ENCODE data around the gene BNC2.

BNC2 gene

DNA sequence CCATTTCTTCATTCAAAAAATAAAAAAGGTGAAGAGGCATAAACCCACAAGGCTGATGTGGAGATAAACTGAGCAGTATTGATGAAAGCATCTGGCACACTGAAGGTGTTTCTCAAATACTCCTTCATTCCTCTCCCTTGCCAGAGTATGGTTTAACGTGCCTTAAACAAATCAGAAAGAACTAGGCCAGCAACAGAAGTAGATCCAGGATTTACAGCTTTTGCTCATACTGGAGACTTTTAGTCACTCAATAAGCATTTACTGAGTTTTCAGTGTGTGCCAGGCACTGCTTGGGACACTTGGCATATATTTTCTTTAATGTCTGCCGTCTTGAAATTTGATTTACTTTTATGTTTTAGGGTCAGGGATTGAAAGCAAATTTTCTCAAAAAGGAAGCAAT is 53.0 kb downstream of the BNC2 start:
- H3K9ac ChIP-seq (ENCODE audit: low read length): no peak overlapping the region
- H4K20me1 ChIP-seq (ENCODE audit: insufficient read depth, low read length): no peaks in the 10 kb centered on the region
- DNase-seq: no peak
- no peaks in the 10 kb centered on the region for H3K36me3 ChIP-seq (replicated peaks; ENCODE audit: insufficient read depth, low read length)
- H3K9me3 ChIP-seq (replicated peaks; ENCODE audit: insufficient read depth, low read length): no peaks in the 10 kb centered on the region
- H3K4me2 ChIP-seq (ENCODE audit: low read depth, low read length): no peak overlapping the region
- H3K27ac ChIP-seq (ENCODE audit: low read length): no peak overlapping the region
- no peaks in the 10 kb centered on the region for H3K9me2 ChIP-seq (replicated peaks; ENCODE audit: insufficient read depth, low read length)
- no peak for TF ChIP-seq EZH2phosphoT487 (IDR thresholded peaks at IDR 0.05; ENCODE audit: low read length)
- no peak for TF ChIP-seq EZH2 (optimal IDR thresholded peaks at IDR 0.05; ENCODE audit: low read depth, low read length)
- TF ChIP-seq, protein P1, sequence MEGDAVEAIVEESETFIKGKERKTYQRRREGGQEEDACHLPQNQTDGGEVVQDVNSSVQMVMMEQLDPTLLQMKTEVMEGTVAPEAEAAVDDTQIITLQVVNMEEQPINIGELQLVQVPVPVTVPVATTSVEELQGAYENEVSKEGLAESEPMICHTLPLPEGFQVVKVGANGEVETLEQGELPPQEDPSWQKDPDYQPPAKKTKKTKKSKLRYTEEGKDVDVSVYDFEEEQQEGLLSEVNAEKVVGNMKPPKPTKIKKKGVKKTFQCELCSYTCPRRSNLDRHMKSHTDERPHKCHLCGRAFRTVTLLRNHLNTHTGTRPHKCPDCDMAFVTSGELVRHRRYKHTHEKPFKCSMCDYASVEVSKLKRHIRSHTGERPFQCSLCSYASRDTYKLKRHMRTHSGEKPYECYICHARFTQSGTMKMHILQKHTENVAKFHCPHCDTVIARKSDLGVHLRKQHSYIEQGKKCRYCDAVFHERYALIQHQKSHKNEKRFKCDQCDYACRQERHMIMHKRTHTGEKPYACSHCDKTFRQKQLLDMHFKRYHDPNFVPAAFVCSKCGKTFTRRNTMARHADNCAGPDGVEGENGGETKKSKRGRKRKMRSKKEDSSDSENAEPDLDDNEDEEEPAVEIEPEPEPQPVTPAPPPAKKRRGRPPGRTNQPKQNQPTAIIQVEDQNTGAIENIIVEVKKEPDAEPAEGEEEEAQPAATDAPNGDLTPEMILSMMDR (IDR thresholded peaks at IDR 0.05; ENCODE audit: low read length): no peak
- H3F3A ChIP-seq (ENCODE audit: insufficient read depth, low read length): no peaks in the 10 kb centered on the region
- no peak overlapping the region for H2AFZ ChIP-seq (ENCODE audit: low read length)
- H3K4me3 ChIP-seq (ENCODE audit: low read length): no peak overlapping the region
- no peaks in the 10 kb centered on the region for H3K27me3 ChIP-seq (replicated peaks; ENCODE audit: insufficient read depth, low read length)
- H3K79me2 ChIP-seq (ENCODE audit: low read length): no peaks in the 10 kb centered on the region
- H3K4me1 ChIP-seq (ENCODE audit: low read length): no peaks in the 10 kb centered on the region

GRCh38 chr9:16817002-16817401 is 53.5 kb downstream of the BNC2 start:
- no peak for DNase-seq
- H2AFZ ChIP-seq (ENCODE audit: low read length): no peak overlapping the region
- no peak overlapping the region for H3K9ac ChIP-seq (ENCODE audit: low read length)
- no peak overlapping the region for H3K4me2 ChIP-seq (ENCODE audit: low read depth, low read length)
- no peaks in the 10 kb centered on the region for H3K79me2 ChIP-seq (ENCODE audit: low read length)
- H3K27me3 ChIP-seq (replicated peaks; ENCODE audit: insufficient read depth, low read length): no peaks in the 10 kb centered on the region
- TF ChIP-seq EZH2phosphoT487 (IDR thresholded peaks at IDR 0.05; ENCODE audit: low read length): no peak
- TF ChIP-seq, protein P1 (IDR thresholded peaks at IDR 0.05; ENCODE audit: low read length): no peak
- no peak for TF ChIP-seq EZH2 (optimal IDR thresholded peaks at IDR 0.05; ENCODE audit: low read depth, low read length)
- H3K4me3 ChIP-seq (ENCODE audit: low read length): no peak overlapping the region
- H4K20me1 ChIP-seq (ENCODE audit: insufficient read depth, low read length): no peaks in the 10 kb centered on the region
- no peaks in the 10 kb centered on the region for H3K9me3 ChIP-seq (replicated peaks; ENCODE audit: insufficient read depth, low read length)
- H3K36me3 ChIP-seq (replicated peaks; ENCODE audit: insufficient read depth, low read length): no peaks in the 10 kb centered on the region
- H3K4me1 ChIP-seq (ENCODE audit: low read length): peaks cover under 1% of the 10 kb centered on the region; the same call in 1 of the 2 replicates
- H3F3A ChIP-seq (ENCODE audit: insufficient read depth, low read length): peaks cover 2% of the 10 kb centered on the region; the same call in 1 of the 2 replicates
- no peaks in the 10 kb centered on the region for H3K9me2 ChIP-seq (replicated peaks; ENCODE audit: insufficient read depth, low read length)
- no peak overlapping the region for H3K27ac ChIP-seq (ENCODE audit: low read length)

DNA sequence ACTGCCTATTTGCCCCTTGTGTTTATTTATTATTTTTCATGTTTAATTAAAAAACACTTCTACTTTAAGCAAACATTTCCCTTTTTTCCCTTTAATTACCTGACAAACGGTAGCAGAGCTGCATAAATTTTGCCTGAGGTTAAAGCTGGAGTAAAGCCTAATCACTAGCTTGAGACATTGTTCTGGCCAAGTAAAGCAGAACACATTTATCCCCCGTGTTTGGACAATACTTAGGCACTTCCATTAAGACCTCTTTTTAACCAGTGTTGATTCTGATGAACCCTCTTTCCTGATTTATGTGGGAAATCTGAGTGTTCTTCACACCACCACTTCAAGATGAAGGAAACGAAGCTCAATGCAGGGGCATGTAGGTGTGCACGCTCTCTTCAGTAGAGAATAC is 54.5 kb downstream of the BNC2 start:
- H3K36me3 ChIP-seq (replicated peaks; ENCODE audit: insufficient read depth, low read length): no peaks in the 10 kb centered on the region
- peaks cover 6% of the 10 kb centered on the region for H3K4me1 ChIP-seq (ENCODE audit: low read length)
- no peaks in the 10 kb centered on the region for H3K27me3 ChIP-seq (replicated peaks; ENCODE audit: insufficient read depth, low read length)
- DNase-seq: no peak
- H3K9me3 ChIP-seq (replicated peaks; ENCODE audit: insufficient read depth, low read length): no peaks in the 10 kb centered on the region
- no peaks in the 10 kb centered on the region for H3K79me2 ChIP-seq (ENCODE audit: low read length)
- no peaks in the 10 kb centered on the region for H3K9me2 ChIP-seq (replicated peaks; ENCODE audit: insufficient read depth, low read length)
- no peak overlapping the region for H3K9ac ChIP-seq (ENCODE audit: low read length)
- no peaks in the 10 kb centered on the region for H4K20me1 ChIP-seq (ENCODE audit: insufficient read depth, low read length)
- no peak overlapping the region for H3K4me2 ChIP-seq (ENCODE audit: low read depth, low read length)
- no peak overlapping the region for H2AFZ ChIP-seq (ENCODE audit: low read length)
- no peak overlapping the region for H3K4me3 ChIP-seq (ENCODE audit: low read length)
- H3K27ac ChIP-seq (ENCODE audit: low read length): no peak overlapping the region
- peaks cover 8% of the 10 kb centered on the region; the same call in 1 of the 2 replicates for H3F3A ChIP-seq (ENCODE audit: insufficient read depth, low read length)
- no peak for TF ChIP-seq EZH2 (optimal IDR thresholded peaks at IDR 0.05; ENCODE audit: low read depth, low read length)

DNA sequence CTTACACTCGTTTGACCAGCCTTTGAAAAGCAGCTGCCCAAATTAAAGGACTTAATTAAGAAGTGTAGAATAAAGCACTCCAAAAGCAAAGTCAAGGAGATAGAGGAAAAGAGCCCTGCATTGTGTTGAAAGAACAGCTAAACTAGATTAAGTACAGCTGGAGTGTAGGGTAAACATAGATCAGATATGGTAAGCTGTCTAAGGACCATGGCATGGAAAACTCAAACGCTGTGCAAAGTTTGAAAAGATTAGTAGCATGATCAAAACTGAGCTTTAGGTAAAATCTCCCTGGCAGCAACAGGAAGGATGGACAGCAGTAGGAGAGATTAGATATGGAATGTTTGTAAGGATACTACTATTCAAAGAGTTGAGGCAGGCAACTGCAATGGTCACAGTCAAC is 55.4 kb downstream of the BNC2 start:
- Histone ChIP-seq H3F3A (ENCODE audit: insufficient read depth, low read length) (peaks cover 8% of the 10 kb centered on the region; the same call in 1 of the 2 replicates), H3K27me3 (replicated peaks; ENCODE audit: insufficient read depth, low read length) (no peaks in the 10 kb centered on the region), H4K20me1 (ENCODE audit: insufficient read depth, low read length) (no peaks in the 10 kb centered on the region), H3K9me2 (replicated peaks; ENCODE audit: insufficient read depth, low read length) (no peaks in the 10 kb centered on the region), H3K9ac (ENCODE audit: low read length) (no peak overlapping the region), H3K4me3 (ENCODE audit: low read length) (no peak overlapping the region), H3K4me1 (ENCODE audit: low read length) (peaks cover 6% of the 10 kb centered on the region), H3K9me3 (replicated peaks; ENCODE audit: insufficient read depth, low read length) (no peaks in the 10 kb centered on the region), H3K27ac (ENCODE audit: low read length) (no peak overlapping the region), H3K79me2 (ENCODE audit: low read length) (no peaks in the 10 kb centered on the region), H2AFZ (ENCODE audit: low read length) (no peak overlapping the region), H3K36me3 (replicated peaks; ENCODE audit: insufficient read depth, low read length) (no peaks in the 10 kb centered on the region), H3K4me2 (ENCODE audit: low read depth, low read length) (no peak overlapping the region)
- DNase-seq: no peak
- TF ChIP-seq, protein P1 (IDR thresholded peaks at IDR 0.05; ENCODE audit: low read length): no peak
- TF ChIP-seq EZH2 (optimal IDR thresholded peaks at IDR 0.05; ENCODE audit: low read depth, low read length) (no peak), EZH2phosphoT487 (IDR thresholded peaks at IDR 0.05; ENCODE audit: low read length) (no peak)

Measured in MM.1S (cell line).